CD4-positive, alpha-beta T cell treated with Interleukin-1 beta for 1 hour (primary cell): Measurements from ENCODE around the gene RIN3.

Experiments
- DNase-seq, 2 donors: peaks; one replicate each; pipeline ENCODE4 v3.0.0-alpha.2; 2020 to 2022

Gene RIN3

GRCh38 chr14:92651106-92651757 lies 137.7 kb downstream of the RIN3 start:
- DNase-seq, result peak; percentile 86 to 88

DNA sequence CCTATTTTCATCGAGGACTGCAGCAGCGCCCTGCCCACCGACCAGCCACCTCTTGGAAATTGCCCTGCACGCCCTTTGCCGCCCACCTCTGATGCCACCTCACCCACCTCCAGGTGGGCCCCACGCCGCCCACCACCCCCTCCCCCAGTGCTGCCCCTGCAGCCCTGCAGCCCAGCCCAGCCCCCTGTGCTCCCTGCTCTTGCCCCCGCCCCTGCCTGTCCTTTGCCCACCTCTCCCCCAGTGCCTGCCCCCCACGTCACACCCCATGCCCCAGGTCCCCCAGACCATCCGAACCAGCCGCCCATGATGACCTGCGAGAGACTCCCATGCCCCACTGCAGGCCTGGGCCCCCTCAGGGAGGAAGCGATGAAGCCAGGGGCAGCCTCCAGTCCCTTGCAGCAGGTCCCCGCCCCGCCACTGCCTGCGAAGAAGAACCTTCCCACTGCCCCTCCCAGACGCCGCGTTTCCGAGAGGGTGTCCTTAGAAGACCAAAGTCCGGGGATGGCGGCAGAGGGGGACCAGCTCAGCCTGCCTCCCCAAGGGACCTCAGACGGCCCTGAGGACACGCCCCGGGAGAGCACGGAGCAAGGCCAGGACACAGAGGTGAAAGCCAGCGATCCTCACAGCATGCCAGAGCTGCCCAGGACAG lies 138.3 kb downstream of the RIN3 start:
- peak in 1 of 2 donors; percentile 61 for DNase-seq

- no peak for DNase-seq
Observed at GRCh38 chr14:92652413-92653151, 139.0 kb downstream of the RIN3 start.

GRCh38 chr14:92653162-92653651 lies 139.6 kb downstream of the RIN3 start:
- DNase-seq, result no peak

DNA sequence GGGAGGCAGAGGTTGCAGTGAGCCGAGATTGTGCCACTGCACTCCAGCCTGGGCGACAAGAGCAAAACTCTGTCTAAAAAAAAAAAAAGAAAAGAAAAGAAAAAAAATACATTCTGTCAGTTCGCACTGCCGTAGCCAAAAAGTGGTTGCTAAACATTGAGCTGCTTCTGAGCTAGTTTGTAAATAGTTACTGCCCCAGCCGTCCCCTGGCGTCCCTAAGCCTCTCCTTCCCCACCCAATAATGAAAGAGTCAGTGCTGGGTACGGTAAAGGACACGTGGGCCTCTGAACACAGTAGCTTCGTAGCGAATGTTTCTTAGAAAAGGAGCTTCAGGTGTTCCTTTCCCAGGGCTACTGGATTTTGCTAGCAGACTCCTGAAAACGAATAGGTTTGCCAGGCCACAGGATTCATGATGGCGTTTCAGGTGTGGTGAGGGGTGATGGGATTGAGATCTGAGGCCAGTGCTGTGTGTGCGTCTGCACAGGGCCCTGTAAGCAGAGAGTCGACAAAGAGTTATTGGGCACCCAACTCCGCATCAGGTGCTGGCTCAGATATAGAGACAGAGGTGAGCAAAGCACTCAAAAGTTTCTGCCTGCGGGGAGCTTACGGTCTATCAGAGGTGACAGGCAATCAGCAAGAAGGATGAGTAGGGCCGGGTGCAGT lies 140.8 kb downstream of the RIN3 start:
- DNase-seq, result no peak

GRCh38 chr14:92655419-92656201 lies 142.0 kb downstream of the RIN3 start:
- peak in 1 of 2 donors; percentile 46 for DNase-seq

GRCh38 chr14:92656306-92657081 lies 142.9 kb downstream of the RIN3 start:
- DNase-seq, result no peak

GRCh38 chr14:92657457-92658142 lies 144.0 kb downstream of the RIN3 start:
- DNase-seq, result peak in 1 of 2 donors; percentile 61

DNA sequence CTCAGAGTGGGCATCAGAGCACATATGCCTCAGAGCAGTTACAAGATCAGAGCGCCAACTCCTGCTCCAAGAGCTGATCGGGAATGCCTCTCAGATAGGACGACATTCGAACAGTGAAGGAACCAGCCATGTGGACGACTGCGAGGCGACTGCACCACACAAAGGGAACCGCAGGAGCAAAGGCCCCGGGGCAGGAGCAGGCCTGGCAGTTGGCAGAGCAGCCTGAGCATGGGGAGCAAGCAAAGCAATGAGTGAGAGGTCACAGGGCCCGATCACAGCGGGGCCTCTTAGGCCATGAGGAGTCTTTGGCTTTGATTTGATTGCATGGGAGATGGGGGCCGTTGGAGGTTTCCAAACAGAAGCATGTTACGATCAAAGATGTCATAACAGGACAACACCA lies 144.6 kb downstream of the RIN3 start:
- DNase-seq, result no peak

GRCh38 chr14:92658684-92659083 lies 145.1 kb downstream of the RIN3 start:
- no peak for DNase-seq

GRCh38 chr14:92659765-92660561 lies 146.4 kb downstream of the RIN3 start:
- DNase-seq, result peak in 1 of 2 donors; percentile 66

GRCh38 chr14:92660571-92660970 lies 147.0 kb downstream of the RIN3 start:
- DNase-seq, result no peak

DNA sequence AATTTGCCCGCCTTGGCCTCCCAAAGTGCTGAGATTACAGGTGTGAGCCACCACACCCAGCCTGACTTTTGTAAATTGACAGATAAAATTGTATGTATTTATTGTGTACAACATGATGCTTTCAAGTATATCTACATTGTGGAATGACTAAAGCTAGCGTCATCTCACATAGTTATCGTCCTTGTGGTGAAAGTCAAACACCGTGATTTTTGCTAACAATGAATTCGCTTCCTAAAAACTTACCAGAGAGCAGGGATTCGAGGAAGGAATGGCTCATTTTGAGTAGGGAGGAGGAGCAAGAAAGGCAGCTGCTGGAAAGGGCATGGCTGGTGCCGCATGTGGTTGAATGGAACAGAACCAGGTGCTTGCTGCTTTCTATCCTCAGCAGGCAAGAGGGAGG lies 149.5 kb downstream of the RIN3 start:
- no peak for DNase-seq

GRCh38 chr14:92665661-92666110 lies 152.1 kb downstream of the RIN3 start:
- DNase-seq, result no peak

GRCh38 chr14:92666251-92666650 lies 152.7 kb downstream of the RIN3 start:
- DNase-seq, result no peak

- DNase-seq, result no peak
Observed at GRCh38 chr14:92668276-92668973, 154.8 kb downstream of the RIN3 start.

DNA sequence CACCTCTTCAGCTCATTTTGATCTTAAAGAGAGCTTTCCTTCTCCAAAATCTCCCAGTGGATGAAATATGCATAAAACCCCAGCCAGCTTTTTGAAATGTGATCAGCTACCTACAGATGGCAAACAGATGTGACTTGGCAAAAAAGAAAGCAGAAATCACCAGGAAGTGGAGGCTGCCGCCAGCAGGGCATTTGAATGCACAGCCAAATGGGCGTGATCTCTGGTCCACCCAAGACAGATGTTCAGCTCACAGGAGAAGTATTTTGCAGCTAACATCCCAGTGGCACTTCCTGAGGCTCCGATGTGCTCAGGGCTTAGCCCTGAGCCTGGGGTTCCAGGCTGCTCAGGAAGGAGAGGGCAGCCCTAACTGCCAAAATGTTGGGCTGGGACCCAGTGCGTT lies 156.6 kb downstream of the RIN3 start:
- no peak for DNase-seq

DNA sequence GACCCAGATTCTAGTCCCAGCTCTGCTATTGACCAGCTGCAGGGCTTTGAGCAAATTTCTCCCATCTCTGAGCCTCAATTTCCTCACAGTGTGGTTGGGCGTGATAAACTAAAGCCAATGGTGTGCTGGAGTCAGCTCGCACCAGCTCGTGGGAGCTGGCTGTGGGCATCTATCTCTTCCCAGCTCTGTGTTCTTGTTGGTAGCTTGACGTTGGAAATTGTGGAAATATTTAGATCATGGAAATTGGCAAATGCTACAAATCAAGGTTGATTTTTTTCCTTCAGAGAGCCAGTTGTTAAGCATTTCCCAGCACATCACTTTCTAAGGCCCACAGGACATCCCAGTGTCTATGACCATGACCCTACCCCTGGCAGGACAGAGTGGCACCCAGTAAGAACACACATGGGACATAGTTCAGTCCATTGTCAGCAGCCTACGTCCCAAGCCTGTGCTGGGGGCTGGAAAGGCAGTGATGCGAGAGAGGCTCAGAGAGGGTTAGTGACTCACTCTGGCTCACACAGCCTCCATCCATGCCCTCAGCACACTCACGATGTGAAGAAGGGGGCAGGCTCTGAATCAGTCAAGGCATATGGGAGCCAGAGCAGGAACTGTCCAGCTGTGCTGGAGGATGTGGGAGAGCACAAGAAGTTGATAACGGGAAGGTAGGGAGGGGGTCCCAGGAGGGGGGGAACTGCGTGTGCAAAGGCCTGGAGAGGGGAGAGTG lies 157.2 kb downstream of the RIN3 start:
- no peak for DNase-seq
